ENCODE results near the gene RNU11. TPM values are rescaled to one million over a fixed set of nuclear protein-coding genes. Genes with fewer than 3 reads are reported as not detected.

Gene RNU11
- total RNA-seq, 6 donors from 2014 or later, result not detected

DNA sequence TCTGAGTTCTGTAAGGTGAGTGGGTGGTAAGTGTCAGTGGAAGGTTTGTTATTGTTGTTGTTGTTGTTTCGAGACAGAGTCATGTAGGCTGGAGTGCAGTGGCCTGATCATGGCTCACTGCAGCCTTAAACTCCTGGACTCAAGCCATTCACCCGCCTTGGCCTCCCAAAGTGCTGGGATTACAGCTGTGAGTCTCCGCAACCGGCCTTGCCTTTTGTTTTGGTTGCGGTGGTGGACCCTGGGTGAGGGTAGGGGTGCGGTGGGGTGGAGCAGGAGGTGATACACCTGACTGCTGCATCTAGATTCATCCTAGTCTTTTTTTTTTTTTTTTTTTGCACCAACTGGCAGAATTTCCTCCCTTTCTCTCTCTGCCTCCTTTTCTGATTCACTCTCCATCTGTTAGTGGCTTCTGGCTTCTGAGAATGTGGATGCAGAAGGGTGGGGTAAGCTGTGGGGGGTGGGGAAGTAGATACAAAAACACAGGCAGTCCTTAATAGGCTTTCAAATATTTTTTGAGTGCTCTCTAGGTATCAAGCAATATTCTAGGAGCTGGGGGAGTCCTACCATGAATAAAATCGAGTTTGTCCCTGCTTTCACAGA is 15.6 kb downstream of the RNU11 start:
- WGBS, 2 donors, result 79 to 80% methylated on average over 7 of the region's 7 CpGs
- ATAC-seq (ENCODE audit: low FRiP score in 2 of 2) (no peak), DNase-seq (no peak)
- Histone ChIP-seq H3K9me3 (no peaks in the 10 kb centered on the region), H3K4me1 (peaks cover 8 to 13% (median 11%) of the 10 kb centered on the region in 4 donors), H3K27me3 (no peaks in the 10 kb centered on the region), H3K27ac (no peak overlapping the region), H3K36me3 (no peaks in the 10 kb centered on the region), H3K4me3 (no peak overlapping the region)
- TF ChIP-seq POLR2AphosphoS5 (IDR thresholded peaks at IDR 0.05) (no peak), EP300 (IDR thresholded peaks at IDR 0.05) (no peak), POLR2A (IDR thresholded peaks at IDR 0.05) (no peak)
- TF ChIP-seq, protein P1, sequence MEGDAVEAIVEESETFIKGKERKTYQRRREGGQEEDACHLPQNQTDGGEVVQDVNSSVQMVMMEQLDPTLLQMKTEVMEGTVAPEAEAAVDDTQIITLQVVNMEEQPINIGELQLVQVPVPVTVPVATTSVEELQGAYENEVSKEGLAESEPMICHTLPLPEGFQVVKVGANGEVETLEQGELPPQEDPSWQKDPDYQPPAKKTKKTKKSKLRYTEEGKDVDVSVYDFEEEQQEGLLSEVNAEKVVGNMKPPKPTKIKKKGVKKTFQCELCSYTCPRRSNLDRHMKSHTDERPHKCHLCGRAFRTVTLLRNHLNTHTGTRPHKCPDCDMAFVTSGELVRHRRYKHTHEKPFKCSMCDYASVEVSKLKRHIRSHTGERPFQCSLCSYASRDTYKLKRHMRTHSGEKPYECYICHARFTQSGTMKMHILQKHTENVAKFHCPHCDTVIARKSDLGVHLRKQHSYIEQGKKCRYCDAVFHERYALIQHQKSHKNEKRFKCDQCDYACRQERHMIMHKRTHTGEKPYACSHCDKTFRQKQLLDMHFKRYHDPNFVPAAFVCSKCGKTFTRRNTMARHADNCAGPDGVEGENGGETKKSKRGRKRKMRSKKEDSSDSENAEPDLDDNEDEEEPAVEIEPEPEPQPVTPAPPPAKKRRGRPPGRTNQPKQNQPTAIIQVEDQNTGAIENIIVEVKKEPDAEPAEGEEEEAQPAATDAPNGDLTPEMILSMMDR (IDR thresholded peaks at IDR 0.05), result no peak

DNA sequence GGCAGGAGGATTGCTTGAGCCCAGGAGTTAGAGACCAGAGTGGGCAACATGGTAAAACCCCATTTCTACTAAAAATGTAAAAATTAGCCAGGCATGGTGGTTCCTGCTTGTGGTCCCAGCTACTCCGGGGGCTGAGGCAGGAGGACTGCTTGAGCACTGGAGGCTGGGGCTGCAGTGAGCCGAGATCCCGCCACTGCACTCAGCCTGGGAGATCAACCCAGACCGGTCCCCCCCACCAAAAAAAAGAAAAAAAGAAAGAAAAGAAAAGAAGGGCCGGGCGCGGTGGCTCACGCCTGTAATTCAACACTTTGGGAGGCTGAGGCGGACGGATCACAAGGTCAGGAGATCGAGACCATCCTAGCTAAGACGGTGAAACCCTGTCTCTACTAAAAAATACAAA is 18.4 kb downstream of the RNU11 start:
- Histone ChIP-seq H3K36me3 (no peaks in the 10 kb centered on the region), H3K4me3 (no peak overlapping the region), H3K4me1 (peaks cover 11 to 25% (median 14%) of the 10 kb centered on the region in 4 donors), H3K27ac (no peak overlapping the region), H3K27me3 (no peaks in the 10 kb centered on the region), H3K9me3 (no peaks in the 10 kb centered on the region)
- 94 to 97% methylated on average over 12 of the region's 12 CpGs for WGBS, 2 donors
- TF ChIP-seq, protein P1 (IDR thresholded peaks at IDR 0.05), result no peak
- TF ChIP-seq POLR2A (IDR thresholded peaks at IDR 0.05), result no peak
- TF ChIP-seq EP300 (IDR thresholded peaks at IDR 0.05), result no peak
- TF ChIP-seq POLR2AphosphoS5 (IDR thresholded peaks at IDR 0.05), result no peak
- ATAC-seq (ENCODE audit: low FRiP score in 2 of 2) (no peak), DNase-seq (no peak)

DNA sequence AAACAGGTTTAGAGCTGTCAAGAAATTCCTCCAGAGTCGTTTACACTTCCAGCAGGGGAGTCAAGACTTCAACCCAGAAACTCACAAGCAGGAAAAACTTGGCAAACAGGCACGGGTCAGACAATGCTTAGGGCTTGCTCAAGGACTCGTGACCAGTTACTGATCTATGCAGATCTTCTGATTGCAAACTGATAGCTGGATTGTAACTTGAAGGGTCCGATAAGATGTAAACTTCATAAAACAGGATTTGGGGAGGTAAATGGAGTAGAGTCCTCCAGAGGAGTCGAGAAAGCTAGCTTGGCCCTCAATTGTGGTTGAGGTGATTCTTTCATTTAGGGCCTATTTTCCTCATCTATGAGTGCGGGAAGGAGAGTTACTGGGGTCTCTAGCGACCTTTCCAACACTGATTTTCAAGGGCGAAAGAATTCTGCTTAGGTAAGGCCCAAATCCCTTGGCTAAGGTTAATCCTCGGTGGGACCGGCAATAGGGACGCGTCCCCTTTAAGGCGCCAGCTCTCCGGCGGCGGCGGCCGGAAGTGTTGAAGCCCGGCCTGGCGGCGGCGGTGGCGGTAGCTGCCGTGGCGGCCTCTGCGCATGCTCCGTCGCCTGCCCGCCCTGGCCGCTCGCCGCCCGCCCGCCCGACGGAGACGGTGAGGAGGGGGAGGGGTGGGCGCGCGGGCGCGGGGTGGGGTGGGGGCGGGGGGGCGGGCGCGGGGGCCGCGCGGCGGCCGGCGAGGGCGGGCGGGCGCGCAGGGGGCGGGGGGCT is 20.0 kb downstream of the RNU11 start, which contains the start of gene GMEB1:
TSS of gene GMEB1 (plus strand) at position 594 of the 765 bp plus-strand sequence. CDS start 14,829 bp downstream, outside the sequence.
- ATAC-seq (ENCODE audit: low FRiP score in 2 of 2), result peak; percentile 89 to 93
- peak; percentile 91 to 98 for DNase-seq

DNA sequence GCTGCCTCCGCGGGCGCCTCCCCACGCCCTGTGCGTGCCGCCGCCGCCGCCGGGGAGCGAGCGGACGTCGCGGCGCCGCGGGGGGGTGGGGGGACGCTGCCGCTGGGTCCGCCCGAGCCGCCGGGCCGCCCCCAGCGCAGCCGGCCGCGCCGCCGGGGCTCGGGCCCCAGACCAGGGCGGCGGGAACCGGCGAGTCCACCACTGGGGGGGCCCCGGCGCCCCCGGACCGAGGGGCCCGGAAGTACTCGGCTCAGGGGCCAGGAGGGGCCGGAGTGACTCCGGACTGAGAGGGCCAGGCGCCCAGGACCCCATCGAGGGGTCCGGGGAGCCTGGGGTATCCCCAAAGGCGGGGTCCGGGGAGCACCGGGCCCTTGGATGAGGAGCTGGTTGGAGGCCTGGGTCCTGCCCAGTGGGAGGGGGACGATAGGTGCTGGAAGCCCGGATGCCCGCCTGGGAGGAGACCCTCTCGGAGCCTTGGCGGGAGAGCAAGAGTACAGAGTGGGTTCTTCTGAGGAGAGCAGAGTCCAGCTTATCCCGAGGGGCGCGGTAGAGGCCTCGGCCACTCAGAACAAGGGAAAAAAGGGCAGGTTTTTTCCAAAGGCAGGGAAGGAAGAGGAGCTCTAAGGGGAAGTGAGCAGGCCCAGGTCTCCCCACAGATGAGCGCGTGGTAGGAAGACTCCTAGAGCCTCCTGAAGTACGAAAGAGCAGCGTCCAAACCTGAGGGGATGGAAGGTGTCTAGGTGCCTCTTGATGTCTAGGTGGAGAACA is 20.7 kb downstream of the RNU11 start:
- DNase-seq (peak; percentile 37 to 95), ATAC-seq (ENCODE audit: low FRiP score in 2 of 2) (peak; percentile 68 to 89)
- Histone ChIP-seq H3K27me3 (no peaks in the 10 kb centered on the region), H3K9me3 (no peaks in the 10 kb centered on the region), H3K27ac (peak overlapping the region; percentile 97 to 100 (median 99)), H3K4me1 (peaks cover 11 to 25% (median 14%) of the 10 kb centered on the region in 4 donors), H3K36me3 (no peaks in the 10 kb centered on the region), H3K4me3 (peak overlapping the region; percentile 89 to 99 (median 97))
- TF ChIP-seq POLR2AphosphoS5 (IDR thresholded peaks at IDR 0.05), result no peak
- peak in 2 of 4 donors; percentile 34 to 44 for TF ChIP-seq POLR2A (IDR thresholded peaks at IDR 0.05)
- WGBS, 2 donors, result 1 to 2% methylated on average over 17 to 18 of the region's 63 CpGs

More for the DNA sequence above, 20.0 kb downstream of the RNU11 start, which contains the start of gene GMEB1:
- H3K4me3 ChIP-seq, result peak within 1 kb of the TSS; percentile 89 to 99 (median 97)
- no peak for TF ChIP-seq EP300 (IDR thresholded peaks at IDR 0.05)
- TF ChIP-seq, protein P1 (IDR thresholded peaks at IDR 0.05), result peak in 3 of 6 experiments; percentile 11 to 30 (median 20)
- TF ChIP-seq POLR2A (IDR thresholded peaks at IDR 0.05), result peak in 1 of 4 donors; percentile 27
- peak in 1 of 2 donors; percentile 57 for TF ChIP-seq POLR2AphosphoS5 (IDR thresholded peaks at IDR 0.05)
- no peaks in the 10 kb centered on the region for H3K9me3 ChIP-seq
- no peaks in the 10 kb centered on the region for H3K36me3 ChIP-seq
- no peaks in the 10 kb centered on the region for H3K27me3 ChIP-seq
- 2 to 7% methylated on average over 5 to 25 of the region's 57 CpGs for WGBS, 2 donors
- peaks cover 11 to 25% (median 14%) of the 10 kb centered on the region in 4 donors for H3K4me1 ChIP-seq
- peak within 1 kb of the TSS; percentile 97 to 100 (median 99) for H3K27ac ChIP-seq
